WTC11 (cell line): Measurements from ENCODE around the gene CHST15.

ENCODE experiments used
- NR3C1 ChIP-seq: sonication (generic); formaldehyde crosslinking; conservative IDR thresholded peaks from 2 replicates; pipeline ENCODE4 v1.8.1; 2023; ENCODE audit warnings: low read depth, mild to moderate bottlenecking, missing genetic modification reagents
- TF ChIP-seq, protein P1 (sequence below): fragments of 200-600 bp; IDR thresholded peaks from 2 replicates; pipeline ENCODE4 v1.8.0; 2022; ENCODE audit warnings: antibody characterized with exemption

DNA sequence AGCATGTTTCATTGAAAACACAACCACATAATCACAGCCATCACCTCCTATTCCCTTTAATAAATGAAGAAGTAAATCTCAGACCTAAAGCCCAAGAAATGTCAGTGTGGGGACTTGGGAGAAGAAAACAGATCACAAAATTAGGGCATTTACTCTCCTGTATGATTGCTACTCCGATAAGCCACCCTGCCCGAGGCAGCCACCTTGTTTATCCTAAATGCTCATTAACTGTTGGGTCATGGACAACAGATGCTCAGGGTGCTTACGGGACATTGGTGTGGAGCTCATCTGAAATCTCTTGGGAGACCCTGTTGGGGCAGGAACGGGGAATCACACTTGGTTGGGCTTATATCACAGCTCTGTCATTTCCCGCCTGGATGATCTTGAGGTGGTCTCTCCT is 17.5 kb upstream of the CHST15 start:
- TF ChIP-seq NR3C1 (CRISPR knock-in tag), result no peak
- TF ChIP-seq, protein P1, sequence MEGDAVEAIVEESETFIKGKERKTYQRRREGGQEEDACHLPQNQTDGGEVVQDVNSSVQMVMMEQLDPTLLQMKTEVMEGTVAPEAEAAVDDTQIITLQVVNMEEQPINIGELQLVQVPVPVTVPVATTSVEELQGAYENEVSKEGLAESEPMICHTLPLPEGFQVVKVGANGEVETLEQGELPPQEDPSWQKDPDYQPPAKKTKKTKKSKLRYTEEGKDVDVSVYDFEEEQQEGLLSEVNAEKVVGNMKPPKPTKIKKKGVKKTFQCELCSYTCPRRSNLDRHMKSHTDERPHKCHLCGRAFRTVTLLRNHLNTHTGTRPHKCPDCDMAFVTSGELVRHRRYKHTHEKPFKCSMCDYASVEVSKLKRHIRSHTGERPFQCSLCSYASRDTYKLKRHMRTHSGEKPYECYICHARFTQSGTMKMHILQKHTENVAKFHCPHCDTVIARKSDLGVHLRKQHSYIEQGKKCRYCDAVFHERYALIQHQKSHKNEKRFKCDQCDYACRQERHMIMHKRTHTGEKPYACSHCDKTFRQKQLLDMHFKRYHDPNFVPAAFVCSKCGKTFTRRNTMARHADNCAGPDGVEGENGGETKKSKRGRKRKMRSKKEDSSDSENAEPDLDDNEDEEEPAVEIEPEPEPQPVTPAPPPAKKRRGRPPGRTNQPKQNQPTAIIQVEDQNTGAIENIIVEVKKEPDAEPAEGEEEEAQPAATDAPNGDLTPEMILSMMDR, result no peak
